Stimulated activated CD4-positive, alpha-beta T cell treated with anti-CD3 and anti-CD28 coated beads, Interleukin-1b, Interleukin-23, amount 100 ng/mL, for 24 hours (primary cell): ENCODE results near the gene HPCA.

Experiments
- DNase-seq, 4 experiments: peaks; one replicate each; pipeline ENCODE4 v3.0.0-alpha.2; 2020; ENCODE audit warnings: low read depth in 4 of 4, low spot score in 1 of 4

The HPCA gene

DNA sequence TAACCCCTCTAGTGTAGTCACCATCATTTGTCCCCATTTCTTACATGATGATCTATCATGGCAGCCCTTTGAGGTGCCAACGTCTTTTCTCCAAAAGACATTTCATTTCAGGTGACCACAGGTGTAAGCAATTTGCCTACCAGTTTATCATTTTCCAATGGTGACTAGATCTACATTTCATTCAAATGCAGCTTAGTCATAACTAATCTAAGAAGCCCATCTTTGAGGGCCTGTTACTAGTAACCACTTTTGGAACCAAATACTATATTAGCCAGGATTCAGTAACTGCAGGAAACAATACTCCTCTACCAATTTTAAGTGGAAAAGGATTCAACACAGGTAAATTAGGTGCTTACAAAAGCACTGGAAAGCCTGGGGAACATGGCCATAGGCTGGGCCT is 45.5 kb downstream of the HPCA start:
- DNase-seq, result no peak

DNA sequence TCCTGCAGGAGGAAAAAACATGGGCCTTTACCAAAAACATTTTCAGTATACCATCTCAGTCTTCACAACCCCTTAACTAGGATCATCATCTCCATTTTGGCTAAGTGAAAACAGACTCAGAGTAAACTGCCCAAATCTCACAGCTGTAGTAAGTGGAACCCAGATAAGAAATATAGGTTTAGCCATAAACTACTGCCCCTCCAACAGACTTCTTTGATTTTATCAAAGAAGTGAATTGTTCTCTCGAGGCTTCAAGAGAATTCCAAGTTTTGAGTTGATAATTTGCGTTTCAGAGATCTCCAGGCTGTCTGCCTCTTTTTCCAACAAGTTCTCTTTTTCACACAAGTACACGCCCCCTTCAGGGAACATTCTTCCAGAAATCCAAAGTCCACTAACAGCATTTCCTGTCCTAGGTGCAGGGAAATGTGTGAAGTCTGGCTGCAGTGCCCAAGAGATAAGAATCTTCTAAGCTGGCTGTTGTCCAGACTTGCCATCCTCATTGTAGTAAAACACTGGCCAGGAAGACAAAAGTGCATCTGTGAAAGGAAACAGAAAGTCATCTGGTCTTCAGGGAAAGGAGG is 47.5 kb downstream of the HPCA start:
- DNase-seq, result no peak

DNA sequence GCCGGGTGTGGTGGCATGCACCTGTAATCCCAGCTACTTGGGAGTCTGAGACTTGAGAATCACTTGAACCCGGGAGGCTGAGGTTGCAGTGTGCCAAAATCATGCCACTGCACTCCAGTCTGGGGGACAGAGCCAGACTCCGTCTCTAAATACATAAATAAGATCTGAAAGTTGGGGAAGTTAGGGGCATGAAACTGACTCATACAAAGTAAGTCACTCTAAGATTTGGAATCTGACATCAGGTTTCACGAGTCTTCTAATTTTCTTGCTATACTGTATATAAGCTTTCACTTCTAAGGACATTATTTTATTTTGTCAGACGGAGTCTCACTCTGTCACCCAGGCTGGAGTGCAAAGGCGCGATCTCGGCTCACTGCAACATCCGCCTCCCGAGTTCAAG is 48.2 kb downstream of the HPCA start:
- DNase-seq, result no peak

DNA sequence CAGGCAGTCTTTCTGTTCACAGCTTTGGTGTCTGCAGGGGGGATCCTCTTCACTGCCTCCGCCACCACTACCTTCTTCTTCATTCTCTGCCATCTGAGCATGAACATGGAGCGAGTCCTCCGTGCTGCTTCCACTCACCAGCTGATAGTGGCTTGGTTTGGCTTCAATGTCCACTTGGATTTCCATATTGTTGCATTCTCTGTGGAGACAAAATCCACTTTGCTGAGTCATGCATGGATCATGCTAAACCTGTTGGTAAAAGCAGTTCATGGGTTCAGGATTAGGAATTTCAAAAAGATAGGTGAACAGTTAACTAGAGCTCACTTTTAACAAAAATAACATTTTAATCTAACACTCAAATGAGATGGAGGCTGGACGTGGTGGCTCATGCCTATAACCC is 50.8 kb downstream of the HPCA start:
- DNase-seq, result no peak

- DNase-seq, result no peak
Observed at GRCh38 chr1:32939655-32940371, 53.5 kb downstream of the HPCA start.

- DNase-seq, result no peak
Observed at GRCh38 chr1:32944180-32944579, 57.9 kb downstream of the HPCA start.
